NCI-H2171 (cell line): Measurements from ENCODE around the gene JUP.
"Not testable (repeated sequence)": the region's sequence is repeated elsewhere in the genome, so short reads cannot be mapped to it uniquely, and the experiment has no call there.

ENCODE experiments used
- DNase-seq: peaks from one replicate; lab custom pipeline; 2025; lab: John Stamatoyannopoulos, UW

The JUP gene

DNA sequence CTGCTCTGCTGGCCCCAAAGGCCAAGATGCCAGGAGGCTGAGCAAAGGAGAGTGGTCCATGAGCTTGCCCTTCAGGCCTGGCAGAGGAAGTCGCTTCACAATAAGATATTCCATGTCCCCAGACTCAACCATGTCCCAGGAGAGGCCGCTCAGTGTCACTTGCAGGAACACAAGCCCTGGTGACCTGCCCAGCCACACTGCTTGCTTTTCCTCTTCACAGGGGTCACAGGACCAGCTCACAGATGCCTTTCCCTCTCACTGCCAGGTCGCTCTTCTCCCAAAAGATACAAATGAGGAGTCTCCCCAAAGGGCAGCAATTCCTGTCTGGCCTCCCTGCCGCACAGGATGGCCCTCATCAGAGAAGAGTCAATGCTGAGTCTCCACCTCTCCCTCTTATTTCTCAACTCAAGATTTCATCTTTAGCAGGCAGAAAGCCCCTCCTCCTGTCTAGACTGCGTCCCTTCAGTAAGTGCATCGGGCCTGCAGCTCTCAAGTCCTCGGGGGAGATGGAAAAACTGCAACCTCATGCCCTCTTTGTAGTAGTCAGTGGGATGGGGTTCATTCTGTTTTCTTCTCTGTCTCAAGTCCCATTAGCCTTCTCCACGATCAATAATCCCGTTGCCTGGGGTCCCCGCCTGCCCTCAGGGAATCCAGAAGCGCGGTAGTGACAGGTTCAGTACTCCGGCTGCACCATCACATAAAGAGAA lies 5.0 kb downstream of the JUP start:
- no peak for DNase-seq

DNA sequence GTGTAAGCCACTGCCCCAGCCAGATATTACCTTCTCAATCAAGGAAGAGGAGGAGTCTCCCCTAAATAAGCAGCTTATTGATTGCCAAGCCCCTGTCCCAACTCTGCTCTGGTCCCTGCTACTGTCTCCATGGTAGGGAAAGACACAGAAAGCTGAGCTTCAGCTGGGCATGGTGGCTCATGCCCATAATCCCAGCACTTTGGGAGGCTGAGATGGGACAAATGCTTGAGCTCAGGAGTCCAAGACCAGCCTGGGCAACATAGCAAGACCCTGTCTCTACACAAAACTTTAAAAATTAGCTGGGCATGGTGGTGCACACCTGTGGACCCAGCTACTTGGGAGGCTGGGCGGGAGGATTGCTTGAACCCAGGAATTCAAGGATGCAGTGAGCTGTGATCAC lies 6.6 kb downstream of the JUP start:
- no peak for DNase-seq

DNA sequence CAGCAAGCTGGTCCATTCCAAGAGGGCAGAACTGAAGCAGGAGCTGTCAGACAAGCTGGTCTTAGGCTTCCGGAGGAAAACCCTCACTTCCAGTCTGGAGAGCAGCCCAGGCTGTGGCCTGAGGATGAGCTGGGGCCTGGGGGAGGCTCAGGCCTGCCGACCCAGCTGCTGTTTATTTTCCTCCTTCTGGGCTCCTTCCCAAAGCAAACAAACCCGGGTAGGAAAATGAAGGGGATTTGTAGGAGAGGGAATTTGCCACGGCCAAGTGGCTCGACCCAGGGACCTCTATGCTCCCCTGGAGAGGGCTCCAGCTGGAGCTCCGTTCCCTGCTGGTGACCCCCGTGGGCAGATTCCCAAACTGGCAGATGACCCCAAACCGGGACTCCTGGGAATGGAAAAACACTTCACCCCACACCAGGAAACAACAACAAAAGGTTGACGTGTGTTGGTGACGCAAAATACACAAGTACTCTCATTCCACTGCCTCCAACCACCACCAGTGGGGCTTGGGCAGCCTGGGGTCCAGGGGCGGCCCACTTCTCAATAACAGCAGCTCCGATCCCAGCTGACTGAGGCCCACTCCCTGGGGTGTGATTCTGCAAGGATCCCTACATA lies 8.8 kb downstream of the JUP start:
- DNase-seq: peak; percentile 22

DNA sequence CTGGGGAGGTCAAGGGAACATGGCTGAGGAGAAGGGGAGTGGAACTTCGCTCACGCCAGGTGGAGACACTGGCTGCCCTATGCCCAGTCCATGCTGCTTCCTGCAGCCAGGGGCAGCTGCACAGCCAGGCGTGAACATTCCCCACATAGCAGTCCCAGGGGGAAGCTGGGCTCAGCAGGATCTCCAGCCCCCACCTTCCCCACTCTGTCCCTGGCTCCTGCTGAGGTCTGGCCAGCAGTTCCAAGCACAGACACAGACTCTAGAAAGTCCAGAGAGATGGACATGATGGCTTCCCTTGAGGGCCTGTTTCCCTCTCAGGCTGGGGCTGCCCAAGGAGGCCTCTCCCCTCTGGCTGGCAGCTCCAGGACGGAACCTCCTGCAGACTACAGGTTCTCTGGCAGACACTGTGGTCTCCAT lies 9.3 kb downstream of the JUP start:
- no peak for DNase-seq

DNA sequence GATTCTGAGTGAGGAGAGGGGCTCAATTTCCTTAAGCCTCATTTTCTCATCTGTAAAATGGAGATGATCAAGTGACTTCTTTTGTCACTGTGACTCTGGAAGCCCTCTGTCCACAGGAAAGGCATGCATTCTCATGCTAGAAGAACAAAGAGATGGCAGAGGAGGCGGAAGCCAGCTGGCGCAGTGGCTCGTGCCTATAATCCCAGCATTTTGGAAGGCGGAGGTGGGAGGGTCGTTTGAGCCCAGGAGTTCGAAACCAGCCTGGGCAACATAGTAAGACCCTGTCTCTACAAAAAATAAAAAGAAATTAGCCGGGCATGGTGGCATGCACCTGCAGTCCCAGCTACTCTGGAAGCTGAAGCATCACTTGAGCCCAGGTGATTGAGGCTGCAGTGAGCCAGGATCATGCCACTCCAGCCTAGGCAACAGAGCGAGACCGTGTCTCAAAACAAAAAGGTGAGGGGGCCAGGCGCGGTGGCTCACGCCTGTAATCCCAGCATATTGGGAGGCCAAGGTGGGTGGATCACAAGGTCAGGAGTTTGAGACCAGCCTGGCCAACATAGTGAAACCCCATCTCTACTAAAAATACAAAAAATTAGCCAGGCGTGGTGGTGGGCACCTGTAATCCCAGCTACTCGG lies 10.1 kb downstream of the JUP start:
- DNase-seq: not testable (repeated sequence)

DNA sequence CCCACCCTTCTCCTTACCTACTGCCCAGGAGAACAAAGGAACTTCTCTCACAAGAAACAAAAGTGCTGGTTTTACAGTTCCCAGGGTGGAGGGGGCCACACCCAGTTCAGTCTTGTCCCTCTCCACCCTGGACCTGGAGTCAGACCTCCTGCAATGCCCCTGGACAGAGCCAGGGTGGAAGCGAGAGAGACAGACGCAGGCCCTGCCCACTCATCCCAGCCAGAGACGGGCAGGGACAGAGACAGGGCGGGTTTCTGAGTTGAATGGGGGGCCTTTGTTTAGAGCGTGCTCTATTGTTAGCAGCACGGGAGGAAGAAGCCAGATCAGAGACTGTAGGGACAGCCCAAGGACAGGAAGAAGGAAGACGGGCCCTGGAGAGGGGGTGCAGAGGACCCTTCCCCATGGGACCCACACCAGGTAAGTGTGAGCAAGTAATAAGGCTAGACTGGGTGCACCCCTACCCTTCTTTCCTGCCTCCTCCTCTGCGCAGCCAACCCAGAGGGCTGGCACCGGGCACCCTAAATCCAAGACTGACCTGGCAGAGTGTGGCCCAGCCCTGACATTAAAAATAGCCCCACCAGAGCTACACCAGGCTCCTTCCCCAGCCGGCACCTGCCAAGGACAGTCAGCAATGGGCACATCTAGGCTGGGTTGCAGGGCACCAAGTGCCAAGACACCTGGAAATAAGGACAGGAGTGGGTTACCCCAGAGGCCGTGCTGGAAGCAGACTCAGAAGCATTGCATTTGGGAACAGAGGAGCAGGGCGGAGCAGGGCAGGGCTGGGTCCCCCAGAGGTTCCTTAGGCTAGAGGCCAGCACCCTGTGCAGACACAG lies 10.9 kb downstream of the JUP start:
- DNase-seq: no peak

DNA sequence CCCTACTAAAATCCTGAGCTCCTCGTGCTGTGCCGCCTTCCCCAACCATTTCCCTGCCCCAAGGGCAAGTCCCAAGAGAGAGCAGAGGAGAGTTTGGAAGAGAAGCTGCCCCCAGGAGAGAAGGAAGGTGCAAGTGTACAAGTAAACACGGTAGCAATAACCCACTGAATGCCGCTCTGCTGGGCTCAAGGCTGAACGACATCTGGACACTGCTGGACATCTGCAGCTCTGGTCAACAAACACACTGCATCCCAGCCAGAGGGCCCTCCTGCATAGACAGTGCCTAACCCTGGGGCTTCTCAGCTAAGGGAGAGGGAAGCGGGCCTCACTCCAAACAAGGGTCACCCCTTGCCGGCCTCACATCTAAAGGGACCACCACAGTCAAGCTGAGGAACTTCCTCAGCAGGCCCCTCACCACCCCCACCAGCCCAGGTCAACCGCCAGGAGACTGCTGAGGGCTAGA lies 12.7 kb downstream of the JUP start:
- no peak for DNase-seq

DNA sequence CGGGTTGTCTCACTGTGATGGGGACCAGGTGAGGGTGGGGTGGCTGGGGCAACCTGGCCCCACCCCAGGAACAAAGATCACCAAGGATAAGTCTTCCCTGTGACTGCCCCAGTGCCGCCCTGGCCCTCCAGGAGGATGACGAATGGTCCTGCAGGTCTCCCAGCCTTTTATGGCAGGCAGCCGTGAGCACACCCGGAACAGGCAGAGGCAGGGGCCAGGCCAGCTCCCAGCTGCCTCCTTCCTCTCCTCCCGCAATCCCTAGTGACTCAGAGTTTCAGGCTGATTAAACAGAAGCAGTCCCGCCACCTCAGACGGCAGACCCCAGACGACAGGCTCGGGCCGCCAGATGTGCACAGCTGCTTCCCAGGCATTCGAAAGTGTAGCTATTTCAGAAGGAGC lies 13.3 kb downstream of the JUP start:
- DNase-seq: peak; percentile 70

DNA sequence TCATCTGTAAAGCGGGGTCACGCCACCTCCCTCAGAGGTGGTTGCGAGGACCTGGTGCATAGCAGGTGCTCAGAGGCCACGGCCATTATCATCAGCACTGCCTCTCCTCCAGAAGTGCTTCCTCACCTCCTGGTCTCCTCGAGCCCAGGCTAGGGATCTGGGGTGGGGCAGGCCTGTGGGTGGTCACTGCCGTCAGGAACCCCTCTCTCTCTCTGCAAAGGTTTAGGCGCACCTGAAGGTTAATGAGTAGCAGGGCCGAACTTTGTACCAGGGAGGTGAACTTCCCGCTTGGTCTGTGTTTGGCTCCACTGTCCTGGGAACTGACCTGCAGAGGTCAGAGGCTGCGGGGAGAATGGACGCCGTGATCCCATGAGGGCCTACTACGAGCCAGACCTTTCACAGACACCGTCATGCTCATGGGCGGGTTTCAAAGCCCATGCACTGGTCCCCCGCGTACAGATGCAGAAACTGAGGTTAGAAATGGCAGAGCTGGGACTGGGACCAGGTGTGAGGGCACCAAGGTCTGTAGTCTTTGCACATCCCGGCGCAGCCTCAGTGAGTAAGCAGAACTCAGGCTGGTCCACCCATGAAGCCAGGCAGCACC lies 13.8 kb downstream of the JUP start:
- DNase-seq: no peak

DNA sequence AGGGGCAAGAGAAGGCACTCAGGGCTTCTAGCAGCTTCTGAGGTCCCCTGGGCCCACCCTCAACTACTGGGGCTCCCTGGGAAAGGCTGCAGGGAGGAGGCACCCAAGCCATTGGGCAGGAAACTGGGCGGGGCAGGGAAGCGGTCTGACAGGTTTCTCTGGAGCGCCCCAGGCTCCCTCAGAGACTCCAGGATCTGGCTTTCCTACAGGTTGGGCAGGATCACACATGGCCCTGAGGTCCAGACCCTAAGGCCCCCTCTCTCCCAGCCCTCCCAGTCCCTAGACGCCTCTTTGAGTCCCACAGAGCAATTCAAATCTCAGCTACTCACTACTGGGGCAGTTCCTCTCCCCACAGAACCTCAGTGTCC lies 14.3 kb downstream of the JUP start:
- no peak for DNase-seq

DNA sequence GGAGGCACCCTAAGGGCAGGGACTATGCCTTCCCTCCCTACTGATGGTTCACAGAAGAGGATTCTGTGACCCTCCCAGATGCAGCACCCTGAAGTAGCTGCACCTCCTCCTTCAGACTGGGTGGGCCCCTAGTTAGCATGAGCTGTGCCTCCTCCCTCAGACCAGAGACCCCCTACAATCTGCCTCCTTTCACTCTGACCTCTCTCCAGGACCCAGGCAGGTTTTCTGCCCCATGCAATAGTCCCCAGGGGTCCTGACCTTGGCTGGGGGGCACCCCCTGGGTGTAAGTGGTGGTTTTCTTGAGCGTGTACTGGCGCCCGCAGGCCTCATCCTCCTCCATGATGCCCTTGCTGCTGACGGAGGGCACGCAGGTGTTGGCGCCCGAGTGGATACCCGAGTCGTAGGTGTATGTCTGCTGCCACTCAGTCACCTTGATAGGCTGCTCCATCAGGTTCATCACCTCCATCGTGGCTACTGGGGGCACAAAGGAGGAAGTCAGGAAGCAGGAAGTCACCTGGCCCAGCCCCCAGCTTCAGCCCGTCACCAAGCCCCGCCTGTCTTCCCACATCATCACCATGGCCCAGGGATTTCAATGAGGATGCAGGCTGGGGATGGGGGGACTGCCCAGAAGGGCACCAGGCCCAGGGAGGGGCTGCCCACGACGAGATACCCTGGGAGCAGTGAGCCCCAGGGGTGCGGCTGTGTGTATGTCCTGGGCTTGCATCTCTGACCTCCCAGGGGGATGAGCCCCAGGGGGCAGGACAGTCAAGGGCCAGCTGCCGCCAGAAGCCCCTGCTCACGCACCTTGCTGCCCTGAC lies 14.9 kb downstream of the JUP start:
- no peak for DNase-seq

DNA sequence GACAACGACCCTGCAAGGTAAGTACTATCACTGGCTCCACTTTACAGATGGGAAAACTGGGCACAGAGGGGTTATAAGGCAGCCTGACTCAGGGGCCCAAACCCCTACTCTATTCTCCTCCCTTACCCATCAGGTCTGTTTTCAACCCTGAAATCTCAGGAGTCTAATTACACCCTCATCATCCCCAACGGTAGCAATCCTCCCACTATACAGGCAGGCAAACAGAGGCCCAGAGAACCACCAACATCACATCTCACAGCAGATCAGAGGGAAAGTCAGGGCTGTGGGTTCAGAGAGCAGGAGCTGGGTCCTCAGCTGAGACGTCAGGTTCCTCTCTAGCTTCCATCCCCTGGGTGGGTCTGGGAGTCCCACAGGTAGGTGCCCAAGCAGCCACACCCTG lies 16.5 kb downstream of the JUP start:
- DNase-seq: no peak

DNA sequence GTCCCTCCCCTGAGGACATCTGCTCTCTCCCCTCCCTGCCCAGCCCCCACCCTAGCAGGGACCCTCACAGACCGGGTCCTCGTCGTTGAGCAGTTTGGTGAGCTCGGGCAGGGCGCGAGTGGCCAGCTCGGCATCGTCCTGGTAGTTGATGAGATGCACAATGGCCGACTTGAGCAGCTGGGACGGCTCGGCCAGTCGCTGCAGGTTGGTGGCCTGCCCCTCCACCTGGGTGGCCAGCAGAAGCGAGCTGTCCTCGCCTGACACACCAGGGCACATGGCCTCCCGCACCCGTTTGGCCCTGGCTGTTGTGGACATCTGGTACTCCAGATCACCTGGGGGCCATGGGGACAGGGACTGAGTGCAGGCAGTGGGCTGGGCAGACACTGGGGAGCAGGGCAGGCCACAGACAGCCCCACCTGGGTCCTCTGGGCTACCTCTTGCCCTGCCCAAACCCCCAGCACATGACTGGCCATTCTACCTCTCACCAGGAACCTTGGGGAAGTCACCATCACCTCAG lies 17.1 kb downstream of the JUP start:
- no peak for DNase-seq

DNA sequence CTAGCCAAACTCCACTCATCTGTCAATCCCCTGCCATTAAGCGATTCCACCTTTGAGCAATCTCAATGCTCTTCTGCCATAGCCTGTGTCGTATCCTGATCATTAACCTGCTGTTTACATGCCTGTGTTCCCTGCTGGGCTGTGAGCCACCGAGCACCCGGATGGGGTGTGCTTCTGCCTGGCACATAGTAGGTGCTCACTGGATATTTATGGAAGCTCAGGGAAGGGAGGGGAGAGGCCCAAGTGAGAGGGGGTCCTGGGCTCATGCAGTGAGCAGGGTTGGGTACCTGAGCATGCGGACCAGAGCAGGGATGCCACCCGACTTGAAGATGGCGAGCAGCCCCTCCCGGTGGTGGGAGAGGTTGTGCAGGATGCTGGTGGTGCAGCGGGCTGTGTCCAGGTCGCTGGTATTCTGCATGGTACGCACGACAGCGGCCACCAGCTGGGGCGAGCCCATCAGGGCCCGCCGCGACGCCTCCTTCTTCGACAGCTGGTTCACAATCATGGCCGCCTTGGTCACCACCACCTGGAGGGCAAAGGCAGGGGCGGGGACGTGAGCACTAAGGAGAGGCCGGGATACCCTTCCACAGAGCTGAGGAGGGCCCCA lies 17.7 kb downstream of the JUP start:
- no peak for DNase-seq

DNA sequence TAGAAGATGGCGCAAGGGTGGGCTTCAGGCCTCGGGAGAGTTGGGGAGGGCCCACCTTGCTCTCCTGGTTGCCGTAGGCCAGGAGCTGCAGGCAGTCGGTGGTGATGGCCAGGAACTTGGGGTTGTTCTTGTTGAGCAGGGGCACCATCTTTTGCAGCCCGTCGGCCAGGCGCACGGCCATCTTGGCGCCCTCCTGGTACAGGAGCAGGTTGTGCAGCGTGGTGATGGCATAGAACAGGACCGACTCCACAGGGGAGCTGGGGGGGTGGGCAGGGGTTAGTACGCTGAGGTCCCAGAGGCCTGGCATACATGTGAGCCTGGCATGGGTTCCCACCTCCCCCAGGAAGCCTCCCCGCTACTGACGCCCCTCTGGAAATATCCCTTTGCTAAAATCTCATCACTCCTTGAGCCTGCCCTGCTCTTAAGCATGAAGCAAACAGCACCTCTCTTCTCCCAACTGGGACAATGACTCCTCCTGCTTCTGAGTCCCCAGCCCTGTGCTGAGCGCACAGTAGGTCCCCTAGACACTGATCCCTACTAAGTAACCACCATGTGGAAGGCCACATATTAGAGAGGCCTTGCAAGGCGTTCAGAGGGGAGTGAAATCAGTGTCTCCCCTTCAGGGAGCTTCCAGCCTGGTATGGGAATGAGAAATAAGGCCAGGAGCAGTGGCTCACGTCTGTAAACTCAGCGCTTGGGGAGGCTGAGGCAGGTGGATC lies 19.0 kb downstream of the JUP start:
- no peak for DNase-seq

DNA sequence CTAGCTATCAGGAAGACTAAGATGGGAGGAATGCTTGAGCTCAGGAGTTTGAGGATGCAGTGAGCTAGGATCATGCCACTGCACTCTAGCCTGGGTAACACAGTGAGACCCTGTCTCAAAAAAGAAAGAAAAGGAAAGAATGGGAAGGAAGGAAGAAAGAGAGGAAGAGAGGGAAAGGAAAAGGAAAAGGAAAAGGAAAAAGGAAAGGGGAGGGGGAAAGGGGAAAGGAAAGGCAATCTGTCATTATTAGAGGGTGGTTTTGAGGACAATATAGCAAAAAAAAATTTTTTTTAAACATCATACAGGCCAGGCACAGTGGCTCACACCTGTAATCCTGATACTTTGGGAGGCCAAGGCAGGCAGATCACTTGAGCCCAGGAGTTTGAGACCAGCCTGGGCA lies 20.4 kb downstream of the JUP start:
- DNase-seq: no peak

DNA sequence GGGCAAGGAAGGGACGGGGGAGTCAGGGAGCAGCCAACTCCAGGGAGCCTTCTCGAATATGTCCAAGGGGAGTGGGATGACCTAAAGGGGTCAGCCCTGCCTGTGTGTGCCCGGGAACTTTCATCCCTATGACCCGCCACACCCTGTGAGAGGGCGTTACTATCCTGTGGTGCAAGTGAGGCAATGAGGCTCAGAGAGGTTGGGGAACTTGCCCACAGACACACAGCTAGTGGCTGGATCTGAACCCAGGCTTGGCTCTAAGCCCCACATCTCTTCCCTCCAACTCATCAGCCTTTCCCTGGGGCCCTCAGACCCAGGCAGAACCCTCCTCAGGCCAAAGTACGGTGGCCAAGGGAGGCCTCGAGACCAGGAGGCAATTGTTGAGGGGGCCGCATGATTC lies 23.2 kb downstream of the JUP start:
- DNase-seq: no peak

DNA sequence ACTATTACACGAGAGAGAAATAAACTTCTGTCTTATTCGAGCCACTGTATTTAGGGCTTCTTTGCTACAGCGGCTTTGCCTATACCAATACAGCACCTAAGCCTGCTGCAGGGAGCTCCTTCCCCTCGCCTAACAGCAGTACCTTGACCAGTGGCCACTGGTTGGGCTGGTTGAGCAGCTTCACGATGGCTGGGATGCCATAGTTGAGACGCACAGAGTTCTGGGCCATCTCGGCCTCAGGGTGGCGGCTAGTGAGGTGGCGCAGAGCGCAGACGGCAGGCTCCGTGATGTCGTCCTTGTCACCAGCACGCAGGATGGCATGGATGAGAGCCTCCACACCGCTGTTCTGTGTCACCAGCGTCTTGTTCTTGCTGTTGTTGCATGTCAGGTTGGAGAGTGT lies 23.7 kb downstream of the JUP start:
- no peak for DNase-seq

DNA sequence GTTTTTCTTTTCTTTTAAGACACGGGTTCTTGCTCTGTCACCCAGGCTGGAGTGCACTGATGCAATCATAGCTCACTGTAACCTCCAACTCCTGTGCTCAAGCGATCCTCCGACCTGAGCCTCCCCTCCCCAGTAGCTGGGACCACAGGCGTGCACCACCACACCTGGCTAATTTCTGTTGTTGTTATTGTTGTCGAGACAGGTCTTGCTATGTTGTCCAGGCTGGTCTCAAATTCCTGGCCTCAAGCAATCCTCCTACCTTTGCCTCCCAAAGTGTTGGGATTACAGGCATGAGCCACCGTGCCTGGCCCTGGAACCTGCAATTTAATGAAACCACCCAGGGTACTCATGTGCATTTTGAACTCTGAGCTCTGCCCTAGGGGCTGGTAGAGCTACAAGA lies 24.1 kb downstream of the JUP start:
- no peak for DNase-seq

DNA sequence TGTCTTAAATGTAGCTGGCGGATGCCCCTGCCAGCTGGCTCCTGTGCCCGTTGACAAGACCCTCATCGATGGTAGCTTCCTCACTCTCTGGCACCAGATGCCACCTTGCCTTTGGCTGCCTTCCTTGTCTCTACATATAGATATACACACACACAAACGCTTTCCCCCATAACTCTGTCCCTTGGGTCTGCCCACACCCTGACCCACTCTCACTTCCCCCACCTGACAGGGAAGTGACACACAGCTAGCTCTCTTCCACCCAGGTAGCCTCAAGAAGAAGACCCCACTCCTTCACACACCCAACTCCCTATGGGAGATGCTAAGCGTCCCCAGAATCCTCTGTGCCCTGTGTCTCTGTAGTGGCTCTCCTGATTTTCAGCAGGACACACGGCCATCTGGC lies 25.6 kb downstream of the JUP start:
- no peak for DNase-seq
